ENCODE measurements around the gene AGO1. TPM values are rescaled to one million over a fixed set of nuclear protein-coding genes. Genes with fewer than 3 reads are reported as not detected.

Gene AGO1
- total RNA-seq, 1 experiment from 2014 or later, result 81.8 TPM

DNA sequence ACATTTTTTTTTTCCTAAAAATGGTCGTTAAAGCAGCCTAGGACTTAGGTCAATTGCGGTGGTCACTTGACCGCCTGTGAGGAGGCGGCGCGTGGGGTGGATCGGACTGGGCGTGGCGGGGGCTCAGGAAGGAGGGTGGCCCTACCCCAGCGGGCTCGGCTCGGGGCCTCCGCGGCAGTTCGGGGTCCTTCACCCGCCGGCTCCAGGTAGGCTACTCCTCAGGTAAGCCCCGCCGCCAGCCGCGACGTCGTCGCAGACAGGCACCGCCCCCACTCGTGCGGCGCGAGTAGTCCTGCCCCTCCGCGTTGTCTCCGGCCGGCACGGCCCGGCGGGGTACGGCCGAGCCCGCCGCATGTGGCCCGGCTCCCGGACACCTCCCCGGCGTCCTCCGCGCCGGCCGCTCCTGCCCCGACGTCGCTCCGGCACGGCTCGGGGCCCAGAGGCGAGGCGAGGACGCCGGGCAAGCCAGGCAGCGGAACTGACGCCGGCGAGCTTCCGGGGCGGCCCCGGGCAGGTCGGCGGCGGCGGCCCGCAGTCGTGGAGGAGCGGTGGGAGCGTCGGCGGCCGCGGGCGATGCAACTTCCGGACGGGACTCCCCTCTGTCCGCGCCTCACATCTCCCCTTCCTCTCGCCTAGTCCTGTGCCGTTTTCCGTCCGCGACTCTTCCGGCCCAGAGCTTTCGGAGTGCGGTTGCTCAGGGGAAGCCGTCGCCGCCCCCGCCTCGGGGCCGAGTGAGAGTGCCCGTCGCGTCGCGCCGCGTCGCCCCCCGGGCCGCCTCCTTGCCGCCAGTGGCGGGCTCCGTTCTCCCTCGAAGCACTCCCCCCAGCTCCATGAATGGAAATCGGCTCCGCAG, 47.8 kb downstream of the AGO1 start, which contains the start of gene AGO3 (continued):
- TF ChIP-seq, protein P1, sequence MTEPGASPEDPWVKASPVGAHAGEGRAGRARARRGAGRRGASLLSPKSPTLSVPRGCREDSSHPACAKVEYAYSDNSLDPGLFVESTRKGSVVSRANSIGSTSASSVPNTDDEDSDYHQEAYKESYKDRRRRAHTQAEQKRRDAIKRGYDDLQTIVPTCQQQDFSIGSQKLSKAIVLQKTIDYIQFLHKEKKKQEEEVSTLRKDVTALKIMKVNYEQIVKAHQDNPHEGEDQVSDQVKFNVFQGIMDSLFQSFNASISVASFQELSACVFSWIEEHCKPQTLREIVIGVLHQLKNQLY (CRISPR knock-in tag; IDR thresholded peaks at IDR 0.05), result no peak
- TF ChIP-seq MXD4 (CRISPR knock-in tag; IDR thresholded peaks at IDR 0.05; ENCODE audit: borderline replicate concordance), result no peak
- TF ChIP-seq KAT7 (CRISPR knock-in tag; IDR thresholded peaks at IDR 0.05; ENCODE audit: borderline replicate concordance), result peak; percentile 83; the same call in 1 of the 2 replicates
- TF ChIP-seq, protein P2, sequence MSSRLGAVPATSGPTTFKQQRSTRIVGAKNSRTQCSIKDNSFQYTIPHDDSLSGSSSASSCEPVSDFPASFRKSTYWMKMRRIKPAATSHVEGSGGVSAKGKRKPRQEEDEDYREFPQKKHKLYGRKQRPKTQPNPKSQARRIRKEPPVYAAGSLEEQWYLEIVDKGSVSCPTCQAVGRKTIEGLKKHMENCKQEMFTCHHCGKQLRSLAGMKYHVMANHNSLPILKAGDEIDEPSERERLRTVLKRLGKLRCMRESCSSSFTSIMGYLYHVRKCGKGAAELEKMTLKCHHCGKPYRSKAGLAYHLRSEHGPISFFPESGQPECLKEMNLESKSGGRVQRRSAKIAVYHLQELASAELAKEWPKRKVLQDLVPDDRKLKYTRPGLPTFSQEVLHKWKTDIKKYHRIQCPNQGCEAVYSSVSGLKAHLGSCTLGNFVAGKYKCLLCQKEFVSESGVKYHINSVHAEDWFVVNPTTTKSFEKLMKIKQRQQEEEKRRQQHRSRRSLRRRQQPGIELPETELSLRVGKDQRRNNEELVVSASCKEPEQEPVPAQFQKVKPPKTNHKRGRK (CRISPR knock-in tag; IDR thresholded peaks at IDR 0.05; ENCODE audit: borderline replicate concordance), result no peak
- peak; percentile 88 for TF ChIP-seq CREM (CRISPR knock-in tag; IDR thresholded peaks at IDR 0.05)
- TF ChIP-seq CREB1 (CRISPR knock-in tag; IDR thresholded peaks at IDR 0.05), result no peak
- TF ChIP-seq, protein P3, sequence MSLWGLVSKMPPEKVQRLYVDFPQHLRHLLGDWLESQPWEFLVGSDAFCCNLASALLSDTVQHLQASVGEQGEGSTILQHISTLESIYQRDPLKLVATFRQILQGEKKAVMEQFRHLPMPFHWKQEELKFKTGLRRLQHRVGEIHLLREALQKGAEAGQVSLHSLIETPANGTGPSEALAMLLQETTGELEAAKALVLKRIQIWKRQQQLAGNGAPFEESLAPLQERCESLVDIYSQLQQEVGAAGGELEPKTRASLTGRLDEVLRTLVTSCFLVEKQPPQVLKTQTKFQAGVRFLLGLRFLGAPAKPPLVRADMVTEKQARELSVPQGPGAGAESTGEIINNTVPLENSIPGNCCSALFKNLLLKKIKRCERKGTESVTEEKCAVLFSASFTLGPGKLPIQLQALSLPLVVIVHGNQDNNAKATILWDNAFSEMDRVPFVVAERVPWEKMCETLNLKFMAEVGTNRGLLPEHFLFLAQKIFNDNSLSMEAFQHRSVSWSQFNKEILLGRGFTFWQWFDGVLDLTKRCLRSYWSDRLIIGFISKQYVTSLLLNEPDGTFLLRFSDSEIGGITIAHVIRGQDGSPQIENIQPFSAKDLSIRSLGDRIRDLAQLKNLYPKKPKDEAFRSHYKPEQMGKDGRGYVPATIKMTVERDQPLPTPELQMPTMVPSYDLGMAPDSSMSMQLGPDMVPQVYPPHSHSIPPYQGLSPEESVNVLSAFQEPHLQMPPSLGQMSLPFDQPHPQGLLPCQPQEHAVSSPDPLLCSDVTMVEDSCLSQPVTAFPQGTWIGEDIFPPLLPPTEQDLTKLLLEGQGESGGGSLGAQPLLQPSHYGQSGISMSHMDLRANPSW (CRISPR knock-in tag; conservative IDR thresholded peaks at IDR 0.05; ENCODE audit: low read depth), result no peak
- TF ChIP-seq TEAD1 (CRISPR knock-in tag; IDR thresholded peaks at IDR 0.05), result peak; percentile 51; the same call in 1 of the 2 replicates
- peak; percentile 35; the same call in 1 of the 2 replicates for TF ChIP-seq NFATC4 (CRISPR knock-in tag; IDR thresholded peaks at IDR 0.05)
- TF ChIP-seq, protein P4, sequence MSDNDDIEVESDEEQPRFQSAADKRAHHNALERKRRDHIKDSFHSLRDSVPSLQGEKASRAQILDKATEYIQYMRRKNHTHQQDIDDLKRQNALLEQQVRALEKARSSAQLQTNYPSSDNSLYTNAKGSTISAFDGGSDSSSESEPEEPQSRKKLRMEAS (CRISPR knock-in tag; IDR thresholded peaks at IDR 0.05), result peak; percentile 28
- TF ChIP-seq FOXJ3 (CRISPR knock-in tag; IDR thresholded peaks at IDR 0.05; ENCODE audit: borderline replicate concordance), result no peak
- TF ChIP-seq JUN (CRISPR knock-in tag; IDR thresholded peaks at IDR 0.05), result no peak
- TF ChIP-seq ATF1 (CRISPR knock-in tag; IDR thresholded peaks at IDR 0.05), result no peak
- no peak for TF ChIP-seq CBFB (CRISPR knock-in tag; IDR thresholded peaks at IDR 0.05; ENCODE audit: low read depth)
- TF ChIP-seq SMAD4 (CRISPR knock-in tag; IDR thresholded peaks at IDR 0.05), result no peak
- TF ChIP-seq, protein P5, sequence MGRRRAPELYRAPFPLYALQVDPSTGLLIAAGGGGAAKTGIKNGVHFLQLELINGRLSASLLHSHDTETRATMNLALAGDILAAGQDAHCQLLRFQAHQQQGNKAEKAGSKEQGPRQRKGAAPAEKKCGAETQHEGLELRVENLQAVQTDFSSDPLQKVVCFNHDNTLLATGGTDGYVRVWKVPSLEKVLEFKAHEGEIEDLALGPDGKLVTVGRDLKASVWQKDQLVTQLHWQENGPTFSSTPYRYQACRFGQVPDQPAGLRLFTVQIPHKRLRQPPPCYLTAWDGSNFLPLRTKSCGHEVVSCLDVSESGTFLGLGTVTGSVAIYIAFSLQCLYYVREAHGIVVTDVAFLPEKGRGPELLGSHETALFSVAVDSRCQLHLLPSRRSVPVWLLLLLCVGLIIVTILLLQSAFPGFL (CRISPR knock-in tag; IDR thresholded peaks at IDR 0.05; ENCODE audit: borderline replicate concordance), result no peak
- TF ChIP-seq, protein P6, sequence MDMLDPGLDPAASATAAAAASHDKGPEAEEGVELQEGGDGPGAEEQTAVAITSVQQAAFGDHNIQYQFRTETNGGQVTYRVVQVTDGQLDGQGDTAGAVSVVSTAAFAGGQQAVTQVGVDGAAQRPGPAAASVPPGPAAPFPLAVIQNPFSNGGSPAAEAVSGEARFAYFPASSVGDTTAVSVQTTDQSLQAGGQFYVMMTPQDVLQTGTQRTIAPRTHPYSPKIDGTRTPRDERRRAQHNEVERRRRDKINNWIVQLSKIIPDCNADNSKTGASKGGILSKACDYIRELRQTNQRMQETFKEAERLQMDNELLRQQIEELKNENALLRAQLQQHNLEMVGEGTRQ (CRISPR knock-in tag; IDR thresholded peaks at IDR 0.05), result no peak; the same call in 1 of the 2 replicates
- TF ChIP-seq IRF2 (CRISPR knock-in tag; IDR thresholded peaks at IDR 0.05; ENCODE audit: borderline replicate concordance, low read depth), result no peak
- TF ChIP-seq, protein P7, sequence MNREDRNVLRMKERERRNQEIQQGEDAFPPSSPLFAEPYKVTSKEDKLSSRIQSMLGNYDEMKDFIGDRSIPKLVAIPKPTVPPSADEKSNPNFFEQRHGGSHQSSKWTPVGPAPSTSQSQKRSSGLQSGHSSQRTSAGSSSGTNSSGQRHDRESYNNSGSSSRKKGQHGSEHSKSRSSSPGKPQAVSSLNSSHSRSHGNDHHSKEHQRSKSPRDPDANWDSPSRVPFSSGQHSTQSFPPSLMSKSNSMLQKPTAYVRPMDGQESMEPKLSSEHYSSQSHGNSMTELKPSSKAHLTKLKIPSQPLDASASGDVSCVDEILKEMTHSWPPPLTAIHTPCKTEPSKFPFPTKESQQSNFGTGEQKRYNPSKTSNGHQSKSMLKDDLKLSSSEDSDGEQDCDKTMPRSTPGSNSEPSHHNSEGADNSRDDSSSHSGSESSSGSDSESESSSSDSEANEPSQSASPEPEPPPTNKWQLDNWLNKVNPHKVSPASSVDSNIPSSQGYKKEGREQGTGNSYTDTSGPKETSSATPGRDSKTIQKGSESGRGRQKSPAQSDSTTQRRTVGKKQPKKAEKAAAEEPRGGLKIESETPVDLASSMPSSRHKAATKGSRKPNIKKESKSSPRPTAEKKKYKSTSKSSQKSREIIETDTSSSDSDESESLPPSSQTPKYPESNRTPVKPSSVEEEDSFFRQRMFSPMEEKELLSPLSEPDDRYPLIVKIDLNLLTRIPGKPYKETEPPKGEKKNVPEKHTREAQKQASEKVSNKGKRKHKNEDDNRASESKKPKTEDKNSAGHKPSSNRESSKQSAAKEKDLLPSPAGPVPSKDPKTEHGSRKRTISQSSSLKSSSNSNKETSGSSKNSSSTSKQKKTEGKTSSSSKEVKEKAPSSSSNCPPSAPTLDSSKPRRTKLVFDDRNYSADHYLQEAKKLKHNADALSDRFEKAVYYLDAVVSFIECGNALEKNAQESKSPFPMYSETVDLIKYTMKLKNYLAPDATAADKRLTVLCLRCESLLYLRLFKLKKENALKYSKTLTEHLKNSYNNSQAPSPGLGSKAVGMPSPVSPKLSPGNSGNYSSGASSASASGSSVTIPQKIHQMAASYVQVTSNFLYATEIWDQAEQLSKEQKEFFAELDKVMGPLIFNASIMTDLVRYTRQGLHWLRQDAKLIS (CRISPR knock-in tag; IDR thresholded peaks at IDR 0.05; ENCODE audit: borderline replicate concordance), result no peak
- TF ChIP-seq, protein P8, sequence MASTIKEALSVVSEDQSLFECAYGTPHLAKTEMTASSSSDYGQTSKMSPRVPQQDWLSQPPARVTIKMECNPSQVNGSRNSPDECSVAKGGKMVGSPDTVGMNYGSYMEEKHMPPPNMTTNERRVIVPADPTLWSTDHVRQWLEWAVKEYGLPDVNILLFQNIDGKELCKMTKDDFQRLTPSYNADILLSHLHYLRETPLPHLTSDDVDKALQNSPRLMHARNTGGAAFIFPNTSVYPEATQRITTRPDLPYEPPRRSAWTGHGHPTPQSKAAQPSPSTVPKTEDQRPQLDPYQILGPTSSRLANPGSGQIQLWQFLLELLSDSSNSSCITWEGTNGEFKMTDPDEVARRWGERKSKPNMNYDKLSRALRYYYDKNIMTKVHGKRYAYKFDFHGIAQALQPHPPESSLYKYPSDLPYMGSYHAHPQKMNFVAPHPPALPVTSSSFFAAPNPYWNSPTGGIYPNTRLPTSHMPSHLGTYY (CRISPR knock-in tag; IDR thresholded peaks at IDR 0.05), result peak; percentile 50; the same call in 1 of the 2 replicates
- TF ChIP-seq RORB (CRISPR knock-in tag; IDR thresholded peaks at IDR 0.05), result no peak
- TF ChIP-seq, protein P9, sequence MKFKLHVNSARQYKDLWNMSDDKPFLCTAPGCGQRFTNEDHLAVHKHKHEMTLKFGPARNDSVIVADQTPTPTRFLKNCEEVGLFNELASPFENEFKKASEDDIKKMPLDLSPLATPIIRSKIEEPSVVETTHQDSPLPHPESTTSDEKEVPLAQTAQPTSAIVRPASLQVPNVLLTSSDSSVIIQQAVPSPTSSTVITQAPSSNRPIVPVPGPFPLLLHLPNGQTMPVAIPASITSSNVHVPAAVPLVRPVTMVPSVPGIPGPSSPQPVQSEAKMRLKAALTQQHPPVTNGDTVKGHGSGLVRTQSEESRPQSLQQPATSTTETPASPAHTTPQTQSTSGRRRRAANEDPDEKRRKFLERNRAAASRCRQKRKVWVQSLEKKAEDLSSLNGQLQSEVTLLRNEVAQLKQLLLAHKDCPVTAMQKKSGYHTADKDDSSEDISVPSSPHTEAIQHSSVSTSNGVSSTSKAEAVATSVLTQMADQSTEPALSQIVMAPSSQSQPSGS (CRISPR knock-in tag; IDR thresholded peaks at IDR 0.05; ENCODE audit: borderline replicate concordance, low read depth), result no peak
- no peak; the same call in 1 of the 2 replicates for TF ChIP-seq ZBTB21 (CRISPR knock-in tag; IDR thresholded peaks at IDR 0.05; ENCODE audit: borderline replicate concordance)
- TF ChIP-seq ZNF138 (CRISPR knock-in tag; conservative IDR thresholded peaks at IDR 0.05), result no peak
